GM12878 (cell line): ENCODE measurements around the gene MLLT3.

ENCODE experiments used
- BMI1 ChIP-seq: fragments of 450-650 bp; IDR thresholded peaks from 2 replicates; pipeline ENCODE4 v1.6.1; 2016; ENCODE audit warnings: mild to moderate bottlenecking, moderate library complexity, borderline replicate concordance
- EZH2 ChIP-seq: IDR thresholded peaks from 2 replicates; pipeline ENCODE4 v1.6.1; 2012; ENCODE audit warnings: low read depth, mild to moderate bottlenecking, control low read depth, inconsistent platforms, low read length, borderline replicate concordance; ENCODE audit not compliant: control insufficient read depth
- POLR2A ChIP-seq: IDR thresholded peaks from 2 replicates; pipeline ENCODE4 v1.6.1; 2011; ENCODE audit warnings: low read depth, mild to moderate bottlenecking, low read length
- SRF ChIP-seq, 2 experiments: IDR thresholded peaks; 2 replicates each; pipeline ENCODE4 v1.6.1; 2011; ENCODE audit warnings: low read depth in 2 of 2, low read length in 2 of 2, mild to moderate bottlenecking in 1 of 2, moderate library complexity in 1 of 2
- TF ChIP-seq, protein P1 (sequence below): fragments of 450-650 bp; formaldehyde crosslinking; IDR thresholded peaks from 2 replicates; pipeline ENCODE4 v1.4.0; 2022; ENCODE audit warnings: mild to moderate bottlenecking, moderate library complexity

DNA sequence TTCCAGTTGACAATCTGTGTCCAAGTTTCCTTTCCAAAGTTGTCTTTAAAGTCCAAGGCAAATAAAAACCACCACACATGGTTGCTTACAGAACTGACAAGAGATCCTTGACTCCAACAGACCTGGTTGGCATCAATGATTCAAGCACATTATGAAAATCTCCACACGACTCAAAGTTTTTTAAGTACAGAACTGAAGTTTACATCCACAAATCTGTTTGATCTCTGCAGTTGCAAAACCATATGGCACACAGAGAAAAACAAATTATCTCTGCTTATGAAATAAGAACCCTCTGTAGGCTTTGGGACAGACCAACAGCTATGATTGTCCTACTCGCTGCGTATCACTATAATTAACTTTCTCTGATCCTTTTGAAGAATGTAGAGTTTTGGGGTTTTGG is 60.8 kb downstream of the MLLT3 start:
- no peak for TF ChIP-seq SRF (IDR thresholded peaks at IDR 0.05; ENCODE audit: low read depth in 2 of 2, low read length in 2 of 2)
- TF ChIP-seq POLR2A, result no peak
- TF ChIP-seq EZH2, result no peak
- no peak for TF ChIP-seq BMI1
- TF ChIP-seq, protein P1, sequence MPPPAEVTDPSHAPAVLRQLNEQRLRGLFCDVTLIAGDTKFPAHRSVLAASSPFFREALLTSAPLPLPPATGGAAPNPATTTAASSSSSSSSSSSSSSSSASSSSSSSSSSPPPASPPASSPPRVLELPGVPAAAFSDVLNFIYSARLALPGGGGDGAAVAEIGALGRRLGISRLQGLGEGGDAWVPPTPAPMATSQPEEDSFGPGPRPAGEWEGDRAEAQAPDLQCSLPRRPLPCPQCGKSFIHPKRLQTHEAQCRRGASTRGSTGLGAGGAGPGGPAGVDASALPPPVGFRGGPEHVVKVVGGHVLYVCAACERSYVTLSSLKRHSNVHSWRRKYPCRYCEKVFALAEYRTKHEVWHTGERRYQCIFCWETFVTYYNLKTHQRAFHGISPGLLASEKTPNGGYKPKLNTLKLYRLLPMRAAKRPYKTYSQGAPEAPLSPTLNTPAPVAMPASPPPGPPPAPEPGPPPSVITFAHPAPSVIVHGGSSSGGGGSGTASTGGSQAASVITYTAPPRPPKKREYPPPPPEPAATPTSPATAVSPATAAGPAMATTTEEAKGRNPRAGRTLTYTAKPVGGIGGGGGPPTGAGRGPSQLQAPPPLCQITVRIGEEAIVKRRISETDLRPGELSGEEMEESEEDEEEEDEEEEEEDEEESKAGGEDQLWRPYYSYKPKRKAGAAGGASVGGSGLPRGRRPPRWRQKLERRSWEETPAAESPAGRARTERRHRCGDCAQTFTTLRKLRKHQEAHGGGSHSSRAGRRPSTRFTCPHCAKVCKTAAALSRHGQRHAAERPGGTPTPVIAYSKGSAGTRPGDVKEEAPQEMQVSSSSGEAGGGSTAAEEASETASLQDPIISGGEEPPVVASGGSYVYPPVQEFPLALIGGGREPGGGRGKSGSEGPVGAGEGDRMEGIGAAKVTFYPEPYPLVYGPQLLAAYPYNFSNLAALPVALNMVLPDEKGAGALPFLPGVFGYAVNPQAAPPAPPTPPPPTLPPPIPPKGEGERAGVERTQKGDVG (CRISPR knock-in tag), result no peak
